HG02763 (cell line): ENCODE results near the gene TCF4.
A peak's percentile ranks its signal among the peaks of the same experiment; 100 is the strongest.

Experiments
- ATAC-seq: cut with Tn5 transposase; IDR thresholded peaks from one replicate; pipeline ENCODE4 v1.9.1; 2021; ENCODE audit warnings: mild to moderate bottlenecking, moderate library complexity; ENCODE audit not compliant: unreplicated experiment

TCF4 gene

DNA sequence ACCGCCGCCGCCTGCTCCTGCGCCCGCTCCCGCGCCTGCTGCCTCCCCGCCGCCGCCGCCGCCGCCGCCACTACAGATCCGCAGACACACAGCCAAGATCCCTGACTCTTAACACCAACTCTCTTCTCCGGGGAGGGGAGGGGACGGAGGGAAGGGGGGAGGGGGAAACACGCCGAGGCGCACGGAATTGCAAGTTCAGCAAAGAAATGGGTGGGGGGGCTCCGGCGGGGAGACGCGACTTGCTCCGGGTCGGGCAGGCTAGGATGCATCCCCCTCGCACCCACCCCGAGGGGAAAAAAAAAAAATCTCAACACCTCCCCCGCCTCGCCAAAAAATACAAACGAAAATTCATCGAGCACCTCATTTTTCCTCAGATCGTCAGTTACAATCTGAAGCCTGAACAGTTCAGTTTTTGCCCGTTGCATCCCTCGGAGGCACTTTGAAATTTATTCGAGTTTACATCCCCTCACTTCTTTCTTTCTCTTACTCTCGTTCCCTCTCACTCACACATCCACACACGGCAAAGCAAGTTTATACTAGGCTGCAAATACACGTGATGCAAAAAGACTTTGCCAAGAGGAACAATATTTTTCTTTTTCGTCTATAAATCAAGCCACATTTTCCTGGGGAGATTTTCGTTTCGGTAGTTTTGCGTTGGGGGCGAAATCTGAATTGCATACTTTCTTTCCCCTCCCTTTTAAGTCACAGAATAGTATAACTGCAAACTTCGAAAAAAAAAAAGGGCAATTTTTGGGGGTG, at the start of gene TCF4:
Gene TCF4, minus strand, starts transcription at position 82 of the 759 bp plus-strand sequence. CDS start 1,076 bp downstream, outside the sequence.
- ATAC-seq = no peak

DNA sequence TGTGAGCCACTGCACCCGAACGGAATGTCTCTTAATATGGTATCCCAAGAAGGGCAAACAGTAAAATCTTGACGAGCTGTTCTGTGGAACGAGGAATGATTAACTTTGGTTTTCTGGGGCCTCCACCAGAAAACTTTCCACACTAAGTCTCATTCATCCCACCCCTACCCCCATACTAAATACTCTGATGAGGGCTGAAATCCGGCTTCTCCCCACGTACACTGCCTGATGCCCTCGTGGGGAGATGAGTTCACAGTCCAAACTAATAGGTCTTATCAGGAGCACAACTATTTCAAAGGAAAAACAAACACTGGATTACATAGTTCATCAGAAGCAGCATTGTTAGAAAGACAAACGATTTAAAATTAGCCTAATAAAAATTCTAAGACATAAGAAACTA, 49.2 kb upstream of the TCF4 start:
- ATAC-seq = no peak

DNA sequence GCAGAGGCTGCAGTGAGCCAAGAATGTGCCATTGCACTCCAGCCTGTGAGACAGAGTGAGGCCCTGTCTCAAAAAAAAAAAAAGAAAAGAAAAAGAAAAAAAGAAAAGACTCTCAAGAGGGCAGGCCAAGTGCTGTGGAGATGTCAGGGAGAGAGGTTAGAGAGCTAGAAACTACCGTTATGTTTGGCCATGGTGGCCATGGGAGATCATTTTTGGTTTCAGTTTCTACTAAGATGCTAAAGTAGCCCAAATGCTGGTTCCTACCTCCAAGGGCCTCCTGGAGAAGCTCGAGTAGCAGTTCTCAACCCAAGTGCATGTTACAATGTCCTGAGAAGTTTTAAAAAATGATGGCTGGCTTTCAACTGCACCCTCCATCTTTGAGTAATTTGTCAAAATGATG, 47.4 kb upstream of the TCF4 start:
- no peak for ATAC-seq

DNA sequence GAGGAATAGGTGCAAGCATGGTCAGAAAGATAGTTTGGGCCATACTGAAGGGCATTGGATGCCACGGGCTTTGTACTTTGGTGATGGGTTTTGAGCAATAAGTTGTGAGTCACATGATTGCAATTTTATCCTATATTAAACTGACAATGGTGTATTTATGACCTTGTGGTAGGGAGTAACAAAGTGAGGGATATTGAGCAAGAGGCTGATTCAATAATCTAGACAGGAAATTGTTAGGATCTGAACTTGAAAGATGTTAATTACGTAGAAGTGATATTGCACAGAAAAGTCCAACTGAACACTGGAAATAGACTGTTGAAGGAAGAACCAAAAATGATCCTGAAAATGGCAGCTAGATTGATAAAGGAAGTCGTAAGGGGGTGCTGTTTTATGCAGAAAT, 46.6 kb upstream of the TCF4 start:
- ATAC-seq = no peak

DNA sequence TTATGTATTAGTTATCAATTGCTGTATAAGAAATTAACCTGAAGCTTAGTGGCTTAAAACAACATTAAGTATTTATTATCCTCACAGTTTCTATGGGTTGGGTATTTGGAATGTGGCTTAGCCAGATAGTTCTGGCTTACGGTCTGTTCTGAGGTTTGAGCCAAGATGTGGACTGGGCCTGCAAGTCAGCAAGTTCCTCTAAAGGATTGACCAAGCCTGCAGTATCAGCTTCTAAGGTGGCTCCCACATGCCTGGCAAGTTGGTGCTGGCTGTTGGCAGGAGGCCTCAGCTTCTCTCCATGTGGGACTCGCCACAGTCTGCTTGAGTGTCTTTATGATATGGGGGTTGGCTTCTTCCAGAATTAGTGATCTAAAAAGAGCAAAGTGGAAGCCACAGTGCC, 45.0 kb upstream of the TCF4 start:
- no peak for ATAC-seq

DNA sequence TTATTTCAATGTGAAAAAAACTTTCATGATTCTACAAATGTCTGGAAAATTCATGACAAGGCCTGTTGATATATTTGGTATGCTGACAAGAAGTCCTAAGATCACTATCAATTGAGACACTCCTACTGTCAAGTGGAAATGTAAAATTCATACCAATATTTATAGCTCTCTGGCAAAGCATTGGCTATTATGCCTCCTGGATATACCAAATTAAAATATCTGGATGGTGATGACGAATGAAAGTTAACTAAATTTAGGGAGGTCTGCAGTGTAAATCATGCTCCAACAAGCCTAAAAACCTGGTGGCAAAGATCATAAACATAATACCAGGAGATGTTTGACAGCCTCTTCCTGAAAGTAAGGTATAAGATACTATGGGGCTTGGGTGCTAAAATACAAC, 41.1 kb upstream of the TCF4 start:
- no peak for ATAC-seq

DNA sequence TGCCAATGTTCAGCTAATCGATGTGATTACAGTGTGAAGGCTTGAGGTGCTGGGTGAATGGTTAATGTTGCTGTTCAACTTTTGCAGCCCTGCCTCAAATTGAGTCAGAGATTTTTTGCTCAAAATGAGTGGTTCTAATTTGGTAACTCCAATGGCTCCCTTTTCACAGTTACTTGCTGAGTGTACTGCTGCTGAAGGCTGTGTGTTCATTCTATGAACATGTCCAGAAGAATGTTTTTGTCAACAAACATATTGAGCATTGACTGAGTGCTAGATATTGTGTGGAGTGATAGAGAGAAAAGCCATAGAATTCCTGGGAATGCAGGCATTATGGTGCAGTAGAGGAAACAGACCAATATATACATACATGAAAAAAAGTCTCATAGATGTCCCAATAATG, 39.0 kb upstream of the TCF4 start:
- ATAC-seq = no peak

DNA sequence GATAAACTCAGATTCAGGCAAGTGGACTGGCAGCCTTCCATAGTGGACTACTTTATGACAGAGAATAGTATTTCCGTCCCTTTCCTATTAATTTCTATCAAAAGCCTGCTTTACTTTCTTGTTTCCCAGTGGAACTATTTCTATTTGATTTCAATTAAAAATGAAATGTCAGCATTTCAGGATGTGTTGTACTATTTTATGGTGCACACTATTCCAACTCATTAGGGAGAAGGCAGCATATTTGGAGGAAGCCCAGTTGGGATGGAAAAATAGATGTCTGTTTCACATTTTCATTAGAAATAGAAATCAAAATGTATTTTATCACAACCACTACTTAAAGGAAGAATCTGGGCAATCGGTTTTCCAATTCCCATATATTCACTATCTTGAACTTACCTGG, 37.9 kb upstream of the TCF4 start:
- no peak for ATAC-seq

DNA sequence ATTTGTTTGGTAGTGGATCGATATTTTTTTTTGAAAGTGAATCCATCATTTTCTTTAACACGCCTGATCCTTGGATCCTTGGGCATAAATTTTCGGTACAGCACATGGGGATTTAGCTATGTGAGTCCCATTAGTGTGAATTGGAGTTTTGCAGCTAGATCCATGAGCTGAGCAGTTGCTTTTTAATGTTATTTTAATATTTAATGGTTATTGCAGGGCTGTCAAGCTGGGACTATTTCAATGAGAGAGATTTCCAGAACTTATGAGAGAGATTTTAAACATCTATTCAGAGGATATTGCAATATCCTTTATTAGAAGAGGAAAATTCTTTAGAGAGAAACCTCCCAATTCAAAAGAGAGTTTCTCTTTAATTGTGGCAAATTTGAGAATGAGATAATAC, 35.6 kb upstream of the TCF4 start:
- ATAC-seq = no peak

DNA sequence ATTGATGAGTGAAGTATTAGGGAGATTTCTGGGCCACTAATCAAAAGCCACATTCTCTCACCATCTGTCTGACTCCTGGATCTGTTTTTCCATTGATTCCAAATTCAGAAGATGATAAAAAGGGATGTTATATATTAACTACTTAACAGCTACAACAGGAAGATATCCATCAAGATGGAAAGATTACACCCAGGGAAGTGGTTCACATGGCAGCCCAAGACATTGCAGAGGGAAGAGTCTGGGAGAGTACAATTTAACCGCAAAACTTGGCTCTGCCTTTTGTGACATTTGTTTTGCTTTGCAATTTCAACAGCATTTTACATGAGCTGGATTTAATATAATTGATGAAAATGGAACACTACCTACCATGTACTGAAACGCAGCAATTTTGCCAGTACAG, 22.5 kb upstream of the TCF4 start:
- ATAC-seq = no peak

DNA sequence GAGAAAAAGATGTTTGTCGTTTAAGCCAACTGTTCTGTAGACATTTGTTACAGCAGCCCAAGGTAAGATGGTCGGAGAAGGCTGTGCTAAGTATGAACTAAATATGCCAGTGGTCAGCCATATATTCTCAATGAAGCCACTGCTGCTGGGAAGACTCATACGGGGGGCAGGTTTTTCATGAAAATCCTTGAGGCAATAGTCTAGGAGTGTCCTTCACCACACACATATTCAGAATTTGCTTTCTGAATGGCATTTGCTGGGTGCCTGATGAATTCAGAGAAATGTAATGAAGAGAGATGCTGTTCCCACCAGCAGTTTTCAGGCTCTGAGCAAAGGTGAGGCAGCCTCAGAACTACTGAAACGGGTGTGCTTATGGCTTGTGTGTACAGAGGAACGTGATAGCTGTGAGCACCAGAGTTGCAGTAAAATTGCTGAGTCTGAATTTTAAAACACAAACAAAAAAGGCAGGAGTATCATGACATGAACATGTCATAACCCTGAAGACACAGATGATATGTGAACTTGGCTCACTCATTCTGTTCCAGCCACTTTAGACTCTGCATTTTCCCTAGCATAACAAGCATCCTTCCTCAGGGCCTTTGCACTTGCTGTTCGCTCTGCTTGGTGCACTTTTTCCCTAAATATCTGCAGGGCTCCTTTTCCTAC, 21.3 kb upstream of the TCF4 start:
- no peak for ATAC-seq

DNA sequence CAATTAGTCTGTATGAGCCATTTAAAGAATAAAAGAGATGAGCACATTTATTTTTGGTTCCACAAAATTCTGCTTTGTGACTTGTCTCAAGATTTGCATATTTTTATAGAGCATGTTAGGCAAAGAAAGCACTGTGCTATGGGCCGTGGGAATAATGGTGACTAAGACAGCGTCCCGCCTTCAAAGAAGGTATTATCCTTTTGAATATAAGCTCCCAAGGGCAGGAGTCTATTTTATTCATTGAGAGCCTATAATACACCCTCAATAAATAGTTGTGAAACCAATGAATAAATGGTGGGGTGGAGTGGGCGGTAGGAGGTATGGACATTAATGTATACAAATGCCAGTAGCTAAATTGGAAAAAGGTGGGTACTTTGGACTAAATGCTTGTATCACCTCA, 20.5 kb upstream of the TCF4 start:
- ATAC-seq = no peak

DNA sequence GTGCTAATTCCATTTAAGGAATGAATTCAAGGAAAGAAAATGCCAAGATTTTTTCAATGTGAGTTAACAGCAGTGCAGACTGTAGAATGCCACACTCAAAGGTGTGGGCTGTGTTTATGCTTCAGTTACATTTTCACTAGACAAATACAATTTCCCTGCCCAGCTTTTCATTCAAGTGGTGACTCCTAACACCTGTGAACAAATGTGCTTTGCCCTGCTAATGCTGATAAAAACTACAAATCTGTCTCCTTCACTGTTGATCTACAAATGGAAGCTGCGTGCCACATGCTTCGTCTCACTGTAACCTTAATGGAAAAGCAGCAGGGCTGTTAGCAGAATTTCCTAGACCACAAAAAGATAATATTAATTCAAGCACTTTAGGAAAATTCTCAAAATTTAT, 19.8 kb upstream of the TCF4 start:
- no peak for ATAC-seq

DNA sequence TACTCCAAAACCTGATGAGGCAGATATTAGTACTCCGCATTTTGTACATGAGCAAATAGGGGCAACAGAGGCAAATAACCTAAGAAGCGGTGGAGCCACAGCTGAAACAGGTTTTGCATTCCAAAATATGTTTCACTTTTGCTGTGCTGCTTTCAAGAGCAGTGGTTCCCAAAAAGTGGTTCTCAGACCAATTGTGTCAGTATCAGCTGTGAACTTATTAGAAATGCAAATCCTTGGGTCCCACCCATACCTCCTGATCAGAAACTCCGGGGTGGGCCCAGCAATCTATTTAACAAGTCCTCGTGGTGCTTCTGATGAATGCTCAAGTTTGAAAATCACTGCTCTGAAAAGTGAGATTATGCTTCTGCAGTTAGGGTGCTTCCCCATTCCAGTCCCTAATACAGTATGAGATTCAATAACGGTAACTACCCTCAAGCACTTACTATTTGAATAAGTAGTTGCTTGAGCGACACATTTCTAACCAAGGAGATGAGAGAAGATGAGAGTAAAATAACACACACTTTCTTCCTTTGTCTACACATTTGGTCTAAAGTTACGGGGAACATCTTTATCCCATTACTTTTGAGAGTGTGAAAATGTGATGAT, 17.8 kb upstream of the TCF4 start:
- peak; percentile 53 for ATAC-seq

DNA sequence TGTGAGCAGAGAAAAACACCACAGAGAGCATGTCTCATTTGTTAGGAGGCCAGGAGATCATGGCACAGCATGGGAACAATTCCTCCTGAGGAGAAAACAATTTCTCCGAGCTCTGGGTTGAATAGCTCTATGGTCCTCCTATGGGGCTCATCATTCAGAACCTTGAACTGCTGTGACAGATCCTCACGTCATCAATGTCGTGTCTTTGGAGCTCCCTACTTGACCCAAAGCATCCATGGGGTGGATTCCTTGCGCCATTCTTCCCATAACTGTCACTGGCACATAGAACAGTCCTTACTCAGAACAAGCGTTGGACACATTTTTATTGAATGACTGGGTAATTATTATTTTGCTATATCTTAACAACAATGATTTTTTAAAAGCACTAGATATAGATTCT, 15.8 kb upstream of the TCF4 start:
- ATAC-seq = no peak

DNA sequence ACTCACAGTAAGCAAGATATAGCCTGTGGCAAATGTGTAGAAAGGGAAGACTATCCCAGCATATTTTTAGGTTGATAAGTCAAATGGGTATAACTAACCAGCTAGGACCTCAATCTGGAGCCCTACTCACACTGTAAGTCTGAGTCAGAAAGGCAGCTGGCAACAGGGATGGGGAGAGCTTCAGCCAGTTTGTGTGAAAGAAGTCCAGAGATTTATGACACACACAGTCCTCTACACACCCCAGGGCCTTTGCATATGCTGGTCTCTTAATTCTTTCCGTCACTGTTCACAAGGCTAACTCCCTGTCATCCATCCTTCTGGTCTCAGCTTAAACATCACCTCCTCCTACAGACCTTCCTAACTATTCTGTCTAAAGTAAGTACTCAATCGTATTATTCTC, 5.9 kb upstream of the TCF4 start:
- no peak for ATAC-seq

DNA sequence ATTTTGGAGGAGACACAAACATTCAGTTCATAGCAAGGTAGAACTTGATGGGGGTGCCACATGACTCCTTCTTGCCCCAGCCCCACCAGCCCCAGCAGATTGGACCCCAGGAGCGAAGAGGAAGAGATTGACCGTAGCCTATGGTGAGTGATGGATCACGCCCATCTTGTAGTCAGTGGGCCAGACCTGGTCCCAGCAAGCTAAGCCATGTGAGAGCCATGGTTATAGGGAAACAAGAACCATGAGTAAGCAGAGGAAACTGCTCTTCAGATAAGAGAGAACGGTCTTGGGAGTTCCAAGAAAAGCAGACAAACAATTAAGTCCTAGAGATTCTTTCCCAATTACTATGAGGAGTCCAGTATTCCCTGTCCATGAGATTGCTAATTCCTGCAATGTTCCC, 4.6 kb upstream of the TCF4 start:
- no peak for ATAC-seq

DNA sequence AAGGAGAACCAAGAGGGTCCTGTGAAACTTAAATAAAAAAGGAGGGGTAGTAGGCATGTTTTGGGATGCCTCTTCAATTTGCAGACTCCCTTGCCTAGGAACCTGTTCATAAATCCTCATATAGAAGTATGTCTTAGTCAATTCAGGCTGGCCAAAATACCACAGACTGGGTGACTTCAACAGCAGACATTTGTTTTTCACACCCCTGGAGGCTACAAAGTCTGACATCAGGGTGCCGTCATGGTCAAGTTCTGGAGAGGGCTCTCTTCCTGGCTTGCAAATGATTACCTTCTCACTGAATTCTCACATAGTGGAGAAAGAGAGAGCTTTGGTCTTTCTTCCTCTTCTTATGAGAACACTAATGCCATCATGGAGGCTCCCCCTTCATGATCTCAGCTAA, 4.1 kb upstream of the TCF4 start:
- no peak for ATAC-seq

DNA sequence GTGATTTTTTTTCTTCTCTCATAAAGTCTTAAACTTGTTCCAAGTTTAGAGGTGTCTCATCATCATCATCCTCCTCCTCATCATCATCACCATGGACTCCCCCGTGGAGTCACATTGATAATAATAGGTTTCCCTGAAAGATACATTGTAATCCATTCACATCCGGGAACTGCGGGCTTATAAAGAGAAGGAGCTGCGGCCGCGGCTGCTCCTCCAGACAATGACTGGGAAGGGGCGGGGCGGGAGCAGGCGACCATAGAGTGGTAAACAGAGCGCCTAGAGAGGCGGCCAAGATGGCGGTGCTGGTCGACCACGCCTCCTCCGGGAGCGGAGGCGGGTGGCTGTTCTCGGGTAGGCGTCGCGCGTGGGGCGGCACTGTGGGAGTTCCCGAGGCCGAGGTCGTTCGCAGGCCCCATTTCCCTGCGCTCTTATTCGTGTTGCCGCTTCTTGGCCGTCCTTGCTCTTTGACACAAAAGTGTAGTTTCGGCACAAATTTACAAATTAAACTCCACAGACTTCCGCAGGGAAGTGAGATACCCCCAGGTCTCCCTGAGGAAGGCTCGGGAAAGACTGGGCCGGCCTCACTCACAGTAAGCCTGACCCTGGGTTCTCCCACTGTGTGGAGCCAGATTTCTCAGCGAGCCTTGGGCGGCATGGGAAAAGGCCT, 1.8 kb upstream of the TCF4 start:
- peak; percentile 88 for ATAC-seq

DNA sequence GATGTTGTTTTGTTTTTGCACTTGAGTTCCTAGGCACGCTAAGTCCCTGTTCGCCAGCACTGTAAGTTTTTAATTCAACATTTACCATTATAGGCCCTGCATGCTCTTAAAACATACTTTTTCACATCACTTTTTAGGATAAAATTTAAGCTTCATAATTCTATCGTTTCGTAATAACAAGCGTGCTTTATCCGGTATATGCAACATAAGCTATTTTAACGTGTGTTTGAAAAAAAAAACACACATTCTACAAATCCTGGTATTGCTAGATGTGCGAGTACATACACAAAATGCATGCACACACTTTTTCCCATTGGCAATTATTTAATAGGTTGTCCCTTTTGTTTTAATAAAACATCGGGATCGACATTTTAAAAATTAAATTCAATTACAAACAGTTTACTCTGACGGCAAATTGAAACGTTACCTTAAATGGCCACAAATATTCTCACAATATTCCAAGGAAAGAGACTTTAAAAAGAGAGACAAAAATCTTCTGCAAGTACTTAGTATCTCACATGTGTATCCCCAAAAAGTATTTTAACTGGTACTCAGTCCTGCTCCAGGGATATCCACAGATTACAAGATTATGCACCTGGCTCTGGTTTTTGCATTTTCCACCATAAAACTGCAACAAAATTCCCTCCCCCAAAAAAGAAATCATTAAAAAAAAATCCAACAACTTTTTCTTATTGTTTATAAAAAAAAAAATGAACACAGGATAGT, 1.0 kb upstream of the TCF4 start:
- ATAC-seq = no peak

DNA sequence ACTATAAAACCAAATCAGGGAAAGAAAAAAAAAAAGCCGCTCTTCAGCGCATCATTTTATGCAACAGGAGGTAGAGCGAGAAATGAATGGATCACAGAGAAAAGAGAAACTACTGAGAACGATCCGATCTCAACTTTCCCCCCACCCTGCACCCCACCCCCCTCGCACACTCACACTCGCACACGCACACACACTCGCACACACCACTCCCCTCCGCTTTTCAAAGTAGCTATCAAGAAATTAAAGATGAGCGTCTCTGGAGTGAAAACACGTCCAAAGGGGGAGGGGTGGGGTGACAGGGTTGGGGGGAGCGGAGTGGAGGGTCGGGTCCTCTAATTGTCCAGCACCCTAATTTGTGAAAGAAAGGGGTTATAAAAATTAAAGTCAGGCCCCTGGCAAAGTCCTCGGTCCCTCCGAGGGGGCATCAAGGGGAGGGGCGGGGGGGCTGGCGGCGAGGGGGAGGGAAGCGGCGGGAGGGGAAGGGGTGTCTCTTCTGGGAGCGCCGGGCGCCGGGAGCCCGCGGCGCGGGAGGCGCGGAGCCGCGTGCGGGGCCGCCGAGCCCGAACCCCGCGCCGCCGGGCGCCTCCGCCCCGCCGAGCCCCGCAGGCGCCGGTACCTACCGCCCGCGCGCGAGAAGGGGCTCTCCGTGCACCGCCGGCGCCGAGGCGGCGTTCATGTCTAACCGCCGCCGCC, 428 bp downstream of the TCF4 start:
- ATAC-seq = no peak
